ENCODE results near the gene ZNF554. TPM values are rescaled to one million over a fixed set of nuclear protein-coding genes. Genes with fewer than 3 reads are reported as not detected.
"Not testable (repeated sequence)": the region's sequence is repeated elsewhere in the genome, so short reads cannot be mapped to it uniquely, and the experiment has no call there.

ZNF554 gene
- total and polyA plus RNA-seq, 2 donors: 2.5 to 6.0 TPM

- peaks cover 2% of the 10 kb centered on the region for H3K36me3 ChIP-seq (ENCODE audit: insufficient read depth)
- DNase-seq (ENCODE audit: extremely low spot score): peak; percentile 98
- H3K4me1 ChIP-seq (ENCODE audit: insufficient read depth): no peaks in the 10 kb centered on the region
- H3K27ac ChIP-seq (ENCODE audit: low read depth): peak within 1 kb of the TSS; percentile 72
- H3K4me3 ChIP-seq (ENCODE audit: low read depth, low read length): peak within 1 kb of the TSS; percentile 95
- under 1% methylated on average over 68 of the region's 68 CpGs for WGBS
Observed at GRCh38 chr19:2782936-2783780, 36.5 kb upstream of the ZNF554 start, which contains the start of gene SGTA. SGTA (minus strand) TSS chr19:2783273; CDS start chr19:2769068, 14,205 bp downstream.

GRCh38 chr19:2783781-2784145 lies 35.9 kb upstream of the ZNF554 start:
- H3K36me3 ChIP-seq (ENCODE audit: insufficient read depth): peaks cover 2% of the 10 kb centered on the region
- H3K4me1 ChIP-seq (ENCODE audit: insufficient read depth): no peaks in the 10 kb centered on the region
- no peak overlapping the region for H3K27ac ChIP-seq (ENCODE audit: low read depth)
- 79% methylated on average over 7 of the region's 7 CpGs for WGBS
- H3K4me3 ChIP-seq (ENCODE audit: low read depth, low read length): no peak overlapping the region
- no peak for DNase-seq (ENCODE audit: extremely low spot score)

GRCh38 chr19:2785244-2785997 lies 34.2 kb upstream of the ZNF554 start, which contains the start of gene THOP1:
THOP1 (plus strand) TSS chr19:2785503; CDS start chr19:2785663, 160 bp downstream.
- no peaks in the 10 kb centered on the region for H3K36me3 ChIP-seq (ENCODE audit: insufficient read depth)
- peak within 1 kb of the TSS; percentile 77 for H3K4me3 ChIP-seq (ENCODE audit: low read depth, low read length)
- H3K4me1 ChIP-seq (ENCODE audit: insufficient read depth): no peaks in the 10 kb centered on the region
- DNase-seq (ENCODE audit: extremely low spot score): peak; percentile 92
- H3K27ac ChIP-seq (ENCODE audit: low read depth): no peak within 1 kb of the TSS
- WGBS: under 1% methylated on average over 78 of the region's 78 CpGs

- WGBS: 87% methylated on average over 8 of the region's 8 CpGs
Observed at GRCh38 chr19:2787115-2787514, 32.6 kb upstream of the ZNF554 start.

GRCh38 chr19:2788237-2788636 lies 31.4 kb upstream of the ZNF554 start:
- 83% methylated on average over 5 of the region's 5 CpGs for WGBS

More at GRCh38 chr19:2787115-2787514, 32.6 kb upstream of the ZNF554 start:
- no peak overlapping the region for H3K4me3 ChIP-seq (ENCODE audit: low read depth, low read length)
- no peak for DNase-seq (ENCODE audit: extremely low spot score)
- no peaks in the 10 kb centered on the region for H3K4me1 ChIP-seq (ENCODE audit: insufficient read depth)
- no peak overlapping the region for H3K27ac ChIP-seq (ENCODE audit: low read depth)
- no peaks in the 10 kb centered on the region for H3K36me3 ChIP-seq (ENCODE audit: insufficient read depth)

GRCh38 chr19:2790194-2790556 lies 29.5 kb upstream of the ZNF554 start:
- no peaks in the 10 kb centered on the region for H3K4me1 ChIP-seq (ENCODE audit: insufficient read depth)
- no peaks in the 10 kb centered on the region for H3K36me3 ChIP-seq (ENCODE audit: insufficient read depth)
- no peak overlapping the region for H3K27ac ChIP-seq (ENCODE audit: low read depth)
- WGBS: 97% methylated on average over 14 of the region's 14 CpGs
- H3K4me3 ChIP-seq (ENCODE audit: low read depth, low read length): no peak overlapping the region
- no peak for DNase-seq (ENCODE audit: extremely low spot score)

More at GRCh38 chr19:2788237-2788636, 31.4 kb upstream of the ZNF554 start:
- Histone ChIP-seq H3K27ac (ENCODE audit: low read depth) (no peak overlapping the region), H3K4me3 (ENCODE audit: low read depth, low read length) (no peak overlapping the region), H3K4me1 (ENCODE audit: insufficient read depth) (no peaks in the 10 kb centered on the region), H3K36me3 (ENCODE audit: insufficient read depth) (no peaks in the 10 kb centered on the region)
- no peak for DNase-seq (ENCODE audit: extremely low spot score)

- Histone ChIP-seq H3K27ac (ENCODE audit: low read depth) (no peak overlapping the region), H3K4me1 (ENCODE audit: insufficient read depth) (no peaks in the 10 kb centered on the region), H3K36me3 (ENCODE audit: insufficient read depth) (no peaks in the 10 kb centered on the region), H3K4me3 (ENCODE audit: low read depth, low read length) (no peak overlapping the region)
- no peak for DNase-seq (ENCODE audit: extremely low spot score)
- 93% methylated on average over 32 of the region's 32 CpGs for WGBS
Observed at GRCh38 chr19:2790557-2791271, 29.0 kb upstream of the ZNF554 start.

- WGBS: 91% methylated on average over 16 of the region's 16 CpGs
- H3K36me3 ChIP-seq (ENCODE audit: insufficient read depth): no peaks in the 10 kb centered on the region
- H3K4me3 ChIP-seq (ENCODE audit: low read depth, low read length): no peak overlapping the region
- no peak for DNase-seq (ENCODE audit: extremely low spot score)
- H3K27ac ChIP-seq (ENCODE audit: low read depth): no peak overlapping the region
- H3K4me1 ChIP-seq (ENCODE audit: insufficient read depth): no peaks in the 10 kb centered on the region
Observed at GRCh38 chr19:2791440-2791839, 28.2 kb upstream of the ZNF554 start.

GRCh38 chr19:2791876-2792275 lies 27.8 kb upstream of the ZNF554 start:
- Histone ChIP-seq H3K4me3 (ENCODE audit: low read depth, low read length) (no peak overlapping the region), H3K4me1 (ENCODE audit: insufficient read depth) (no peaks in the 10 kb centered on the region), H3K27ac (ENCODE audit: low read depth) (no peak overlapping the region), H3K36me3 (ENCODE audit: insufficient read depth) (no peaks in the 10 kb centered on the region)
- no peak for DNase-seq (ENCODE audit: extremely low spot score)
- 89% methylated on average over 16 of the region's 16 CpGs for WGBS

GRCh38 chr19:2792666-2793065 lies 27.0 kb upstream of the ZNF554 start:
- DNase-seq (ENCODE audit: extremely low spot score); H3K36me3 ChIP-seq (ENCODE audit: insufficient read depth); H3K4me3 ChIP-seq (ENCODE audit: low read depth, low read length); H3K27ac ChIP-seq (ENCODE audit: low read depth); H3K4me1 ChIP-seq (ENCODE audit: insufficient read depth): not testable (repeated sequence)
- WGBS: 92% methylated on average over 10 of the region's 10 CpGs

GRCh38 chr19:2793126-2793525 lies 26.5 kb upstream of the ZNF554 start:
- no peaks in the 10 kb centered on the region for H3K4me1 ChIP-seq (ENCODE audit: insufficient read depth)
- H3K36me3 ChIP-seq (ENCODE audit: insufficient read depth): no peaks in the 10 kb centered on the region
- H3K27ac ChIP-seq (ENCODE audit: low read depth): no peak overlapping the region
- 94% methylated on average over 7 of the region's 7 CpGs for WGBS
- DNase-seq (ENCODE audit: extremely low spot score): no peak
- H3K4me3 ChIP-seq (ENCODE audit: low read depth, low read length): no peak overlapping the region

GRCh38 chr19:2793577-2793976 lies 26.1 kb upstream of the ZNF554 start:
- H3K27ac ChIP-seq (ENCODE audit: low read depth): no peak overlapping the region
- WGBS: 95% methylated on average over 12 of the region's 12 CpGs
- H3K36me3 ChIP-seq (ENCODE audit: insufficient read depth): no peaks in the 10 kb centered on the region

GRCh38 chr19:2795827-2796658 lies 23.6 kb upstream of the ZNF554 start:
- no peak overlapping the region for H3K4me3 ChIP-seq (ENCODE audit: low read depth, low read length)
- WGBS: 92% methylated on average over 27 of the region's 27 CpGs
- DNase-seq (ENCODE audit: extremely low spot score): no peak
- peaks cover 3% of the 10 kb centered on the region for H3K36me3 ChIP-seq (ENCODE audit: insufficient read depth)
- no peak overlapping the region for H3K27ac ChIP-seq (ENCODE audit: low read depth)
- no peaks in the 10 kb centered on the region for H3K4me1 ChIP-seq (ENCODE audit: insufficient read depth)

More at GRCh38 chr19:2793577-2793976, 26.1 kb upstream of the ZNF554 start:
- no peak overlapping the region for H3K4me3 ChIP-seq (ENCODE audit: low read depth, low read length)
- no peak for DNase-seq (ENCODE audit: extremely low spot score)
- no peaks in the 10 kb centered on the region for H3K4me1 ChIP-seq (ENCODE audit: insufficient read depth)

Data from urinary bladder (tissue), 4 donors.